Uterus (tissue), 2 donors: ENCODE results near the gene MGAT4A.

ENCODE experiments used
- POLR2A ChIP-seq, 2 donors: fragments of 450-650 bp; IDR thresholded peaks; one replicate each; pipeline ENCODE4 v1.6.1; 2016; ENCODE audit warnings: antibody characterized with exemption in 2 of 2, mild to moderate bottlenecking in 1 of 2, moderate library complexity in 1 of 2
- TF ChIP-seq, protein P1 (sequence below), 4 experiments: fragments of 200-600 bp in 2 of 4; fragments of 450-650 bp in 2 of 4; sonication (generic) in 2 of 4; IDR thresholded peaks; one replicate each; pipeline ENCODE4 v1.5.1; 2016 to 2019; ENCODE audit warnings: antibody characterized with exemption in 4 of 4, mild to moderate bottlenecking in 2 of 4, moderate library complexity in 1 of 4

- TF ChIP-seq, protein P1, sequence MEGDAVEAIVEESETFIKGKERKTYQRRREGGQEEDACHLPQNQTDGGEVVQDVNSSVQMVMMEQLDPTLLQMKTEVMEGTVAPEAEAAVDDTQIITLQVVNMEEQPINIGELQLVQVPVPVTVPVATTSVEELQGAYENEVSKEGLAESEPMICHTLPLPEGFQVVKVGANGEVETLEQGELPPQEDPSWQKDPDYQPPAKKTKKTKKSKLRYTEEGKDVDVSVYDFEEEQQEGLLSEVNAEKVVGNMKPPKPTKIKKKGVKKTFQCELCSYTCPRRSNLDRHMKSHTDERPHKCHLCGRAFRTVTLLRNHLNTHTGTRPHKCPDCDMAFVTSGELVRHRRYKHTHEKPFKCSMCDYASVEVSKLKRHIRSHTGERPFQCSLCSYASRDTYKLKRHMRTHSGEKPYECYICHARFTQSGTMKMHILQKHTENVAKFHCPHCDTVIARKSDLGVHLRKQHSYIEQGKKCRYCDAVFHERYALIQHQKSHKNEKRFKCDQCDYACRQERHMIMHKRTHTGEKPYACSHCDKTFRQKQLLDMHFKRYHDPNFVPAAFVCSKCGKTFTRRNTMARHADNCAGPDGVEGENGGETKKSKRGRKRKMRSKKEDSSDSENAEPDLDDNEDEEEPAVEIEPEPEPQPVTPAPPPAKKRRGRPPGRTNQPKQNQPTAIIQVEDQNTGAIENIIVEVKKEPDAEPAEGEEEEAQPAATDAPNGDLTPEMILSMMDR (IDR thresholded peaks at IDR 0.05): no peak
- no peak for TF ChIP-seq POLR2A (IDR thresholded peaks at IDR 0.05)
These were observed 54.2 kb downstream of the MGAT4A start for GRCh38 chr2:98676742-98677141.
